SK-N-SH (cell line): ENCODE data around the gene TIMM17B. TPM values are rescaled to one million over a fixed set of nuclear protein-coding genes. Genes with fewer than 3 reads are reported as not detected.

Experiments
- CTCF ChIA-PET: fragments of 300-600, 350-600 bp; formaldehyde crosslinking; extraction: SDS; loops from one replicate; lab custom pipeline; 2021; lab: Yijun Ruan, JAX
- POLR2A ChIA-PET: fragments of 350-600 bp; sonication (Branson Sonifier 250); formaldehyde crosslinking; extraction: SDS; loops from one replicate; lab custom pipeline; 2020; ENCODE audit warnings: antibody characterized with exemption, inconsistent platforms; lab: Yijun Ruan, JAX
- DNase-seq: peaks from one replicate; pipeline ENCODE4 v3.0.0; 2012
- H2AFZ ChIP-seq: fragments of 200-600 bp; sonication (generic); 2 replicates; pipeline ENCODE4 v1.8.1; 2016; ENCODE audit warnings: antibody characterized with exemption, mild to moderate bottlenecking, low read depth
- H3F3A ChIP-seq: fragments of 200-600 bp; sonication (generic); replicated peaks from 2 replicates; pipeline ENCODE3; 2016; ENCODE audit warnings: antibody characterized with exemption, mild to moderate bottlenecking; ENCODE audit not compliant: insufficient read depth
- H3K27ac ChIP-seq, 2 experiments: fragments of 200-500 bp in 1 of 2; fragments of 200-600 bp in 1 of 2; sonication (Bioruptor generic) in 1 of 2; sonication (generic), shearing (Covaris generic) in 1 of 2; 2 replicates each; pipeline versions ENCODE4 v1.5.1 to v1.6.1; 2014 to 2016; ENCODE audit warnings: low read depth in 2 of 2, inconsistent platforms in 1 of 2, low read length in 1 of 2, mild to moderate bottlenecking in 1 of 2, mixed read lengths in 1 of 2
- H3K27me3 ChIP-seq: fragments of 200-600 bp; sonication (generic), shearing (Covaris generic); 2 replicates; pipeline ENCODE4 v1.6.1; 2016; ENCODE audit warnings: mixed run types; ENCODE audit not compliant: insufficient read depth
- H3K36me3 ChIP-seq, 2 experiments: fragments of 200-500 bp in 1 of 2; fragments of 200-600 bp in 1 of 2; sonication (Bioruptor generic) in 1 of 2; sonication (generic) in 1 of 2; replicated peaks in 1 of 2; 2 replicates each; pipeline versions ENCODE3 to v1.5.1; 2014 to 2016; ENCODE audit warnings: low read length in 1 of 2, mild to moderate bottlenecking in 1 of 2; ENCODE audit not compliant: insufficient read depth in 2 of 2, control insufficient read depth in 1 of 2
- H3K4me1 ChIP-seq, 2 experiments: fragments of 200-500 bp in 1 of 2; fragments of 200-600 bp in 1 of 2; sonication (Bioruptor generic) in 1 of 2; sonication (generic), shearing (Covaris generic) in 1 of 2; 2 replicates each; pipeline versions ENCODE4 v1.5.1 to v1.6.1; 2014 to 2016; ENCODE audit warnings: low read depth in 1 of 2, low read length in 1 of 2, mixed run types in 1 of 2; ENCODE audit not compliant: insufficient read depth in 2 of 2, control insufficient read depth in 1 of 2
- H3K4me2 ChIP-seq: fragments of 200-600 bp; sonication (generic), shearing (Covaris generic); 2 replicates; pipeline ENCODE4 v1.6.1; 2017; ENCODE audit warnings: mixed run types
- H3K4me3 ChIP-seq, 2 experiments: fragments of 200-500 bp in 1 of 2; fragments of 200-600 bp in 1 of 2; sonication (Bioruptor generic) in 1 of 2; sonication (generic), shearing (Covaris generic) in 1 of 2; 2 replicates each; pipeline versions ENCODE4 v1.5.1 to v1.8.1; 2014 to 2016; ENCODE audit warnings: low read depth in 2 of 2, inconsistent platforms in 1 of 2, low read length in 1 of 2, mild to moderate bottlenecking in 1 of 2, mixed read lengths in 1 of 2, moderate library complexity in 1 of 2
- H3K79me2 ChIP-seq: fragments of 200-600 bp; sonication (generic); 2 replicates; pipeline ENCODE4 v1.8.1; 2017; ENCODE audit warnings: mild to moderate bottlenecking; ENCODE audit not compliant: insufficient read depth
- H3K9ac ChIP-seq: fragments of 200-600 bp; sonication (generic); 2 replicates; pipeline ENCODE4 v1.6.1; 2017; ENCODE audit warnings: mixed run types
- H3K9me2 ChIP-seq: fragments of 200-600 bp; sonication (generic); 2 replicates; pipeline ENCODE4 v1.6.1; 2017; ENCODE audit warnings: mixed run types
- H3K9me3 ChIP-seq: fragments of 200-600 bp; sonication (generic); 2 replicates; pipeline ENCODE4 v1.6.1; 2017; ENCODE audit warnings: mixed run types, mild to moderate bottlenecking, moderate library complexity
- H4K20me1 ChIP-seq: fragments of 200-600 bp; sonication (generic); 2 replicates; pipeline ENCODE4 v1.6.1; 2017; ENCODE audit warnings: mild to moderate bottlenecking, mixed run types; ENCODE audit not compliant: insufficient read depth
- CHD2 ChIP-seq: fragments of 150-350 bp; IDR thresholded peaks from 2 replicates; pipeline ENCODE4 v1.6.1; 2018; ENCODE audit warnings: low read length; ENCODE audit not compliant: partially characterized antibody
- CTCF ChIP-seq: fragments of 200-600 bp; sonication (generic); IDR thresholded peaks from 2 replicates; pipeline ENCODE4 v1.6.1; 2017; ENCODE audit warnings: antibody characterized with exemption, mild to moderate bottlenecking, moderate library complexity
- EZH2phosphoT487 ChIP-seq: fragments of 200-600 bp; sonication (generic); IDR thresholded peaks from 2 replicates; pipeline ENCODE4 v1.6.1; 2017; ENCODE audit warnings: low read depth, mixed run types, mild to moderate bottlenecking, antibody characterized with exemption, moderate library complexity, borderline replicate concordance
- FOSL2 ChIP-seq: IDR thresholded peaks from 2 replicates; pipeline ENCODE4 v1.4.0; 2012; ENCODE audit warnings: low read depth, mild to moderate bottlenecking, moderate library complexity, borderline replicate concordance
- FOXM1 ChIP-seq: IDR thresholded peaks from 2 replicates; pipeline ENCODE4 v1.4.0; 2012; ENCODE audit warnings: low read depth, mild to moderate bottlenecking
- JUND ChIP-seq: IDR thresholded peaks from 2 replicates; pipeline ENCODE4 v1.4.0; 2012
- MEF2A ChIP-seq: IDR thresholded peaks from 2 replicates; pipeline ENCODE4 v1.4.0; 2012; ENCODE audit warnings: low read depth, borderline replicate concordance
- MXI1 ChIP-seq: IDR thresholded peaks from 2 replicates; pipeline ENCODE4 v1.6.1; 2012; ENCODE audit warnings: mild to moderate bottlenecking, low read depth, low read length, improper control_type of control experiment
- NFIC ChIP-seq: IDR thresholded peaks from 2 replicates; pipeline ENCODE4 v1.4.0; 2012; ENCODE audit warnings: borderline replicate concordance
- NRF1 ChIP-seq: IDR thresholded peaks from 2 replicates; pipeline ENCODE4 v1.6.1; 2012; ENCODE audit warnings: low read depth, mild to moderate bottlenecking, low read length
- POLR2AphosphoS5 ChIP-seq: IDR thresholded peaks from 2 replicates; pipeline ENCODE4 v1.6.1; 2012; ENCODE audit warnings: low read depth, low read length
- RXRA ChIP-seq: IDR thresholded peaks from 2 replicates; pipeline ENCODE4 v1.4.0; 2012; ENCODE audit warnings: low read depth, mild to moderate bottlenecking, borderline replicate concordance
- SIN3A ChIP-seq: IDR thresholded peaks from 2 replicates; pipeline ENCODE4 v1.6.1; 2012; ENCODE audit warnings: low read depth, mild to moderate bottlenecking, low read length, moderate library complexity, borderline replicate concordance
- SMC3 ChIP-seq: IDR thresholded peaks from 2 replicates; pipeline ENCODE4 v1.6.1; 2012; ENCODE audit warnings: low read depth, low read length, improper control_type of control experiment
- TEAD4 ChIP-seq: IDR thresholded peaks from 2 replicates; pipeline ENCODE4 v1.4.0; 2012; ENCODE audit warnings: mild to moderate bottlenecking, borderline replicate concordance; ENCODE audit not compliant: insufficient read depth
- YY1 ChIP-seq: IDR thresholded peaks from 2 replicates; pipeline ENCODE4 v1.4.0; 2012; ENCODE audit warnings: low read depth, mild to moderate bottlenecking
- WGBS: methylation state at CpG from one replicate; pipeline ENCODE4 v1.1.6; 2017; ENCODE audit warnings: low lambda C conversion rate; 5-methylcytosine and 5-hydroxymethylcytosine counted together
- polyA plus RNA-seq, 3 experiments: library from polyadenylated mRNA; depleted of rRNA; stranded (reverse); fragments of >200 nt; gene quantifications; 2 replicates each; pipeline ENCODE4 v1.2.3, GENCODE V29; 2012
- TF ChIP-seq, protein P1 (sequence below): IDR thresholded peaks from 2 replicates; pipeline ENCODE4; 2012

Gene TIMM17B
- polyA plus RNA-seq, 1 of the 3 experiments (the other 2 are of a cell fraction), result 87.0 TPM

DNA sequence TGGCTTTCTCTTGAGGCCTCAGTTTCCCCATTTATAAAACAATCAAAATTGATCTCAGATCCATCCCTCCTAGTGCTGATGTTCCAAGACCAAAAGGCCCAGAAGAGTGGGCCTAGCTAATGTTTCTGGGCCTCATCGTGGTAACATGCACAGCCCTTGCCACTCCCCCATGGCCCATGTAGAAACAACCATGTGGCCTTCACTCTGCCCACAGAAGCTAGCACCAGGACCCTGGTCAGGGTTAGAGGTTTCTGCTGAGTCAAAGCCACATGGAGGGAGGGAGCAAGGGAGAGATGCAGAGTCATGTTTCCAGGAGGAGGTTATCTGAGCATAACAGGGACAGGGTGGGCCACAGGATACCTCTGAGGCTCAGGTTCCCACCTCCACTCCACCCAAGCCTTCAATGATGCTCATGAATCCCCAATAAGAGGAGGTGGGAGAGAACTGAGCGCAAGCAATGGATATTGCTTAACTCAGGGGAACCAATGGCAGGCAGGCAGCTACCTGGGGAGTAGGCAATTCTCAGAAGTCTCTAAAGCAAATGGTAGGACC, 42.9 kb upstream of the TIMM17B start:
- H3K4me3 ChIP-seq, result no peak overlapping the region
- H3K9me3 ChIP-seq, result no peaks in the 10 kb centered on the region
- no peaks in the 10 kb centered on the region for H3K9me2 ChIP-seq
- peaks cover 93% of the 10 kb centered on the region for H4K20me1 ChIP-seq
- H3K4me1 ChIP-seq, result no peaks in the 10 kb centered on the region; a peak in 1 of 4 replicates
- no peaks in the 10 kb centered on the region for H3K27me3 ChIP-seq
- no peak overlapping the region for H3K9ac ChIP-seq
- H3K79me2 ChIP-seq, result peaks cover 67% of the 10 kb centered on the region
- no peak overlapping the region for H3K4me2 ChIP-seq
- no peak for TF ChIP-seq FOXM1
- TF ChIP-seq TEAD4, result no peak
- no peak for TF ChIP-seq CHD2
- TF ChIP-seq POLR2AphosphoS5, result no peak
- no peak for TF ChIP-seq JUND
- no peak for TF ChIP-seq YY1
- TF ChIP-seq CTCF, result no peak
- no peak for TF ChIP-seq NFIC
- no peak for TF ChIP-seq RXRA
- TF ChIP-seq, protein P1, sequence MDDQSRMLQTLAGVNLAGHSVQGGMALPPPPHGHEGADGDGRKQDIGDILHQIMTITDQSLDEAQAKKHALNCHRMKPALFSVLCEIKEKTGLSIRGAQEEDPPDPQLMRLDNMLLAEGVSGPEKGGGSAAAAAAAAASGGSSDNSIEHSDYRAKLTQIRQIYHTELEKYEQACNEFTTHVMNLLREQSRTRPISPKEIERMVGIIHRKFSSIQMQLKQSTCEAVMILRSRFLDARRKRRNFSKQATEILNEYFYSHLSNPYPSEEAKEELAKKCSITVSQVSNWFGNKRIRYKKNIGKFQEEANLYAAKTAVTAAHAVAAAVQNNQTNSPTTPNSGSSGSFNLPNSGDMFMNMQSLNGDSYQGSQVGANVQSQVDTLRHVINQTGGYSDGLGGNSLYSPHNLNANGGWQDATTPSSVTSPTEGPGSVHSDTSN, result no peak
- no peak for TF ChIP-seq FOSL2
- no peak for TF ChIP-seq EZH2phosphoT487
- TF ChIP-seq, all 33 proteins: peak for 0
- Histone ChIP-seq H3F3A (no peaks in the 10 kb centered on the region), H3K27ac (no peak overlapping the region), H3K36me3 (peaks cover 9 to 41% of the 10 kb centered on the region in 2 experiments), H2AFZ (no peak overlapping the region)
- ChIA-PET CTCF (interaction anchor here (0.6 to 3.5 kb wide), 2 partner anchors 13 to 46 kb away, joined by 3 to 10 read pairs; no protein-coding TSS in a partner anchor), POLR2A (no interaction called here)
- 100% methylated on average over 1 of the region's 2 CpGs for WGBS
- no peak for DNase-seq

DNA sequence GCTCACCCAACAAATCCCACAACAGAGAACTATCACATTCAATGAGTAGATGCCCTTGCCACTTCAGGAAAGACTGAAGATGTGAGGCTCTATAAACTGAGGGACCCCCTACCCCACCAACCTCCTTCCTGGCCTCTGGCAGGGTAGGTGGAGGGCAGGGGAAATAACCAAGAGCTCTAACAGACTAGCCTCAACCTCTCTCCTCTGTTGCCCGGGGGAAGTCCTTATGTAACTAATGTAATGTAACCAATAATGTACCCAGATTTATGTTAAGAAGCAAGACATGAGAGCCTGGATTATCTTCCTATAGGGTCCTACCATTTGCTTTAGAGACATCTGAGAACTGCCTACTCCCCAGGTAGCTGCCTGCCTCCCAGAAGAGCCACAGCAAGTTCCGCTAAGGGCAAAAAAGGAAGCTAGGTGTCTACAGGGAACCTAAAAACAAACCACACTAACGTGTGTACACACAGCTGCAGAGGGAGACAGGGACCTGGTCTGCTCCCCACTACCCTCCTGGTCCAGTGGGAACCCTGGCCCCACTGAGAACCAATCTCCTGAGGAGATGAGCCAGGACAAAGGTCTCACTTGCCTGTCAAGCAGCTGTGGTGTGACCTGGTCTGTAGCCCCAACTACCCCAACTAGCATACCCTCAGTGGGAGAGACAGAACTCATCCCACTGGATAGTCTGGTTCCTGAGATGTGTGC, 42.1 kb upstream of the TIMM17B start:
- no peak for DNase-seq
- Histone ChIP-seq H3K4me1 (no peaks in the 10 kb centered on the region; a peak in 1 of 4 replicates), H2AFZ (no peak overlapping the region), H3K9ac (no peak overlapping the region), H3K4me2 (no peak overlapping the region), H3K4me3 (no peak overlapping the region), H4K20me1 (peaks cover 85% of the 10 kb centered on the region), H3K79me2 (peaks cover 59% of the 10 kb centered on the region), H3K9me2 (no peaks in the 10 kb centered on the region), H3F3A (no peaks in the 10 kb centered on the region), H3K9me3 (no peaks in the 10 kb centered on the region), H3K27ac (no peak overlapping the region), H3K36me3 (peaks cover 9 to 45% of the 10 kb centered on the region in 2 experiments), H3K27me3 (no peaks in the 10 kb centered on the region)
- CTCF ChIA-PET, result interaction anchor here (3.5 kb wide), 1 partner anchor 12 kb away, joined by 10 read pairs; no protein-coding TSS in a partner anchor
- POLR2A ChIA-PET, result no interaction called here
- WGBS, result 100% methylated on average over 3 of the region's 3 CpGs
- TF ChIP-seq POLR2AphosphoS5 (no peak), SMC3 (no peak), EZH2phosphoT487 (no peak), CHD2 (no peak), TEAD4 (no peak), NRF1 (no peak), MEF2A (no peak), RXRA (no peak), SIN3A (no peak), MXI1 (no peak), CTCF (no peak)
- TF ChIP-seq, protein P1, result no peak
